Astrocyte of the spinal cord (primary cell): ENCODE measurements around the gene PAQR5.
"Not testable (repeated sequence)": the region's sequence is repeated elsewhere in the genome, so short reads cannot be mapped to it uniquely, and the experiment has no call there.

Source experiments
- DNase-seq: peaks from one replicate; pipeline ENCODE4 v3.0.0; 2011; ENCODE audit warnings: low read depth, low spot score
- H3K4me3 ChIP-seq: 2 replicates; pipeline ENCODE4 v1.5.1; 2011; ENCODE audit warnings: low read depth, mild to moderate bottlenecking, low read length, moderate library complexity
- CTCF ChIP-seq: IDR thresholded peaks from 2 replicates; pipeline ENCODE4 v1.5.1; 2012; ENCODE audit warnings: low read depth, mild to moderate bottlenecking, low read length, inconsistent platforms
- in situ Hi-C: cut with HindIII; loops from 2 replicates; pipeline ENCODE4 v1.10.0; 2017; ENCODE audit warnings: low sequenced_read_pairs

The PAQR5 gene

GRCh38 chr15:69338535-69339213, 40.0 kb downstream of the PAQR5 start:
- no peak for DNase-seq
- in situ Hi-C loops: no loop called here
- no peak for TF ChIP-seq CTCF
- no peak overlapping the region for H3K4me3 ChIP-seq

- DNase-seq, in situ Hi-C loops, H3K4me3 ChIP-seq: not testable (repeated sequence)
Measured at GRCh38 chr15:69339214-69339543, 40.5 kb downstream of the PAQR5 start.

GRCh38 chr15:69340243-69340900, 41.7 kb downstream of the PAQR5 start:
- in situ Hi-C loops: no loop called here
- no peak for DNase-seq
- no peak overlapping the region for H3K4me3 ChIP-seq
- no peak for TF ChIP-seq CTCF

- DNase-seq: no peak
- TF ChIP-seq CTCF: no peak
- in situ Hi-C loops: no loop called here
- no peak overlapping the region for H3K4me3 ChIP-seq
Measured at GRCh38 chr15:69341356-69341755, 42.6 kb downstream of the PAQR5 start.

- no peak overlapping the region for H3K4me3 ChIP-seq
- no peak for TF ChIP-seq CTCF
- in situ Hi-C loops: no loop called here
- DNase-seq: no peak
Measured at GRCh38 chr15:69342460-69343076, 43.9 kb downstream of the PAQR5 start.

GRCh38 chr15:69343133-69343532, 44.4 kb downstream of the PAQR5 start:
- no peak for DNase-seq
- H3K4me3 ChIP-seq: no peak overlapping the region
- TF ChIP-seq CTCF: no peak
- in situ Hi-C loops: no loop called here

- in situ Hi-C loops: no loop called here
- no peak for TF ChIP-seq CTCF
- DNase-seq: no peak
- no peak overlapping the region for H3K4me3 ChIP-seq
Measured at GRCh38 chr15:69344238-69344637, 45.5 kb downstream of the PAQR5 start.
